Measurements from ENCODE around the gene WDR1.

Gene WDR1

GRCh38 chr4:10066670-10067651 is 49.6 kb downstream of the WDR1 start:
- peaks cover 4% of the 10 kb centered on the region; the same call in 1 of the 2 replicates for H3F3A ChIP-seq (ENCODE audit: insufficient read depth)

GRCh38 chr4:10066206-10066605 is 50.4 kb downstream of the WDR1 start:
- H3K9ac ChIP-seq (ENCODE audit: low read length) = no peak overlapping the region
- no peak for TF ChIP-seq EZH2phosphoT487 (conservative IDR thresholded peaks at IDR 0.05; ENCODE audit: low read length)
- peaks cover 4% of the 10 kb centered on the region; the same call in 1 of the 2 replicates for H3F3A ChIP-seq (ENCODE audit: insufficient read depth)
- H3K4me3 ChIP-seq (ENCODE audit: insufficient read depth, low read length, poor library complexity, severe bottlenecking) = no peak overlapping the region
- no peak overlapping the region for H3K4me2 ChIP-seq (ENCODE audit: low read depth, low read length, poor library complexity, severe bottlenecking)
- no peak overlapping the region for H3K27ac ChIP-seq (ENCODE audit: low read depth, low read length)
- no peaks in the 10 kb centered on the region for H3K9me2 ChIP-seq (replicated peaks; ENCODE audit: insufficient read depth, low read length)
- no peaks in the 10 kb centered on the region for H3K79me2 ChIP-seq (ENCODE audit: insufficient read depth, low read length)
- no peaks in the 10 kb centered on the region for H3K27me3 ChIP-seq (ENCODE audit: low read length)
- H3K36me3 ChIP-seq (ENCODE audit: low read length) = no peaks in the 10 kb centered on the region
- H3K9me3 ChIP-seq (ENCODE audit: insufficient read depth, low read length) = no peaks in the 10 kb centered on the region
- H4K20me1 ChIP-seq (ENCODE audit: low read depth, low read length) = no peaks in the 10 kb centered on the region
- H2AFZ ChIP-seq (ENCODE audit: low read depth, low read length, severe bottlenecking) = no peak overlapping the region

More at GRCh38 chr4:10066670-10067651, 49.6 kb downstream of the WDR1 start:
- H3K9me3 ChIP-seq (ENCODE audit: insufficient read depth, low read length) = no peaks in the 10 kb centered on the region
- no peak for TF ChIP-seq CTCF (IDR thresholded peaks at IDR 0.05; ENCODE audit: insufficient read depth, low read length, poor library complexity, severe bottlenecking)
- no peak for TF ChIP-seq EZH2phosphoT487 (conservative IDR thresholded peaks at IDR 0.05; ENCODE audit: low read length)
- H4K20me1 ChIP-seq (ENCODE audit: low read depth, low read length) = no peaks in the 10 kb centered on the region
- H3K4me3 ChIP-seq (ENCODE audit: insufficient read depth, low read length, poor library complexity, severe bottlenecking) = no peak overlapping the region
- no peaks in the 10 kb centered on the region for H3K9me2 ChIP-seq (replicated peaks; ENCODE audit: insufficient read depth, low read length)
- H3K36me3 ChIP-seq (ENCODE audit: low read length) = no peaks in the 10 kb centered on the region
- H3K9ac ChIP-seq (ENCODE audit: low read length) = no peak overlapping the region
- no peaks in the 10 kb centered on the region for H3K27me3 ChIP-seq (ENCODE audit: low read length)
- H3K79me2 ChIP-seq (ENCODE audit: insufficient read depth, low read length) = no peaks in the 10 kb centered on the region
- no peak overlapping the region for H3K27ac ChIP-seq (ENCODE audit: low read depth, low read length)
- H2AFZ ChIP-seq (ENCODE audit: low read depth, low read length, severe bottlenecking) = no peak overlapping the region
- H3K4me2 ChIP-seq (ENCODE audit: low read depth, low read length, poor library complexity, severe bottlenecking) = no peak overlapping the region

- Histone ChIP-seq H4K20me1 (ENCODE audit: low read depth, low read length) (no peaks in the 10 kb centered on the region), H3K9me2 (replicated peaks; ENCODE audit: insufficient read depth, low read length) (no peaks in the 10 kb centered on the region), H3K79me2 (ENCODE audit: insufficient read depth, low read length) (no peaks in the 10 kb centered on the region), H2AFZ (ENCODE audit: low read depth, low read length, severe bottlenecking) (no peak overlapping the region), H3K4me2 (ENCODE audit: low read depth, low read length, poor library complexity, severe bottlenecking) (no peak overlapping the region), H3K27ac (ENCODE audit: low read depth, low read length) (no peak overlapping the region), H3K4me3 (ENCODE audit: insufficient read depth, low read length, poor library complexity, severe bottlenecking) (no peak overlapping the region), H3K27me3 (ENCODE audit: low read length) (no peaks in the 10 kb centered on the region), H3K9me3 (ENCODE audit: insufficient read depth, low read length) (no peaks in the 10 kb centered on the region), H3K36me3 (ENCODE audit: low read length) (no peaks in the 10 kb centered on the region), H3K9ac (ENCODE audit: low read length) (no peak overlapping the region), H3F3A (ENCODE audit: insufficient read depth) (no peaks in the 10 kb centered on the region)
- TF ChIP-seq EZH2phosphoT487 (conservative IDR thresholded peaks at IDR 0.05; ENCODE audit: low read length) (no peak), CTCF (IDR thresholded peaks at IDR 0.05; ENCODE audit: insufficient read depth, low read length, poor library complexity, severe bottlenecking) (no peak)
These were observed 52.9 kb downstream of the WDR1 start for GRCh38 chr4:10063544-10064300.

Data from SU-DHL-6 (cell line).